Measurements from ENCODE around the gene PGAP3. TPM values are rescaled to one million over a fixed set of nuclear protein-coding genes. Genes with fewer than 3 reads are reported as not detected.

Gene PGAP3
- total RNA-seq, 1 donor from 2014 or later: 8.2 TPM

DNA sequence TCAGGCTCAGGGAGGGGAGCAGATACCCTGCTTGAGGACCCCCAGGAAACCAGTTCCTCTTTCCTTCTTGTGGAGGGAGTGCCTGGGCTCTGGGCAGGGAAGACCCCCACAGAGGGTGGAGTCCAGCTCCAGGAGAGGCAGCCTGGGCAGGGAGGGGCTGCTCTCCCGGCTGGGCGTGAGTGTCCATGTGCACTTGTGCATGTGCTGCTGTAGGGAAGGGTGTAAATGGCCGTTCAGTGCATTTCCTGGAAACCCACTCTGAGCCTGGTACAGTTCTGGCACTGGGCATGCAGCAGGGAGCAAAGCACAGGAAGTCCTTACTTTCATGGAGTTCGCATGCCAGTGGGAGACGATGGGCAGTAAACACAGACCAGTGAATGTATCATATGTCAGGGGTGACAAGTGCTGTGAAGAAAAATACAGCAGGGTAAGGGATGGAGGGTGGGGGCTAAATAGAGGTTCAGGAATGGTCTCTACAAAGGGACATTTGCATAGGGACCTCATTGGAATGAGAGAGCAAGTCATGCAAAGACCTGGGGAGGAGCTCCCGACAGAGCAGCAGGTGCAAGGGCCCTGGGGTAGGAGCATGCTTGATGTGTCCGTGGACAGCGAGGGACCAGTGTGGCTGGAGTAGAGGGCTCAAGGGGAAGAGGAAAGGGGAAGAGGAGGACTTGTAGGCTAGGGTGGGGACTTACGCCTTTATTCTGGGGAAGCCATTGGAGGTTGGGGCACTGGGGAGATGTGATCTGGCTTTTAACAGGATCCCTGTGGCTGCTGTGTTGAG is 45.4 kb downstream of the PGAP3 start:
- FAIRE-seq (no peak), DNase-seq (ENCODE audit: low spot score in 2 of 2) (no peak)

DNA sequence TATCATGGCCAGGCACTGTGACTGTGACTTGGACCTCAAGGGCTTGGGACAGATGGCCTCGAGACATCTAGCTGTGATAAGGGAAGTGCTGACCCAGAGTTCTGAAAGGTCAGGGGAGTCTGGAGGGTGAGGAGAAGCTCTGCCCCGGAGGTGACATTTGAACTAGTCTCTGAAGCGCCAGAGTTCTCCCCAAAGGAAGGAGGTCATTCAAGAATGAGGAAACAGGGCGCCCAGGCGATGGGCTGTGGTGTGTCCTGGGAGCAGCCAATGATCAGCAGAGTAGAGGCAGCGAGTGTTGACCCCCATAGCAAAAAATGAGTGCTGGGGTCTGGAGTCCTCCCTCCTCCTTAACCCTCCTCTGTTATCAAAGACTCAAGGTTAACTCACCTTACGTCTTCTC is 46.0 kb downstream of the PGAP3 start:
- no peak for DNase-seq (ENCODE audit: low spot score in 2 of 2)
- no peak for FAIRE-seq

DNA sequence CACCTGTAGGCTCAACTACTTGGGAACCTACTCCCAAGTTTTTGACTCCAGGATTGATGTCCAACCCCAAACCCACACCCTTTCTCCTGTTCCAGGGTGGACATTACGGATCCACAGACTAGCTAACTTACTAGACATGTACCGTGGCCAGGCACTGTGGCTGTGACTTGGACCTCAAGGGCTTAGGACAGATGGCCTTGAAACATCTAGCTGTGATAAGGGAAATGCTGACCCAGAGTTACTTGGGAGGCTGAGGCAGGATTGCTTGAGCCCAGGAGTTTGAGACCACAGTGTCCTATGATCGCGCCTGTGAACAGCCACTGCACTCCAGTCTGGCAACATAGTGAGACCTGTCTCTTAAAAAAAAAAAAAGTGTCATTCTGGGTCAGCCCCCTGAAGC is 46.8 kb downstream of the PGAP3 start:
- FAIRE-seq: no peak

DNA sequence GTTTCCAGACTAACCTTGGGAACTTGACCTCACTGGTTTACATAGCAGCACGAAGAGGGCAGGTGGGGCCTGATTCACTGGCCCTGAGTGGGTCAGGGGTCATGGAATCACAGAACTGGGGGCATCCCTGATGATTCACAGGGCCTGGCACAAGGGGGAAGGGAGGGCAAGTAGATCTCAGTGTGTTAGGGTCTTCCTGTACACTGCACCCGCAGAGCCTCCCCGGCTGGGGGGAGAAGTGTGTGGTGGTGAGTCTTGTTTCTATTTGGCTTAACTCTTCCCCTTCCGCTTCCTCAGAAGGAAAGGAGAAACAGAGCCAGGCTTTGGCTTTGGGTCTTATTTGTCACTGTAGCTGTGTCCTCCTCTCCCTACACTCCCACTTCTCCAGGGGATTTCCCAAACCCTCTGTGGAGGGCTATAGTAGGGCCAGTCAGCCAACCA is 47.2 kb downstream of the PGAP3 start:
- FAIRE-seq (no peak), DNase-seq (ENCODE audit: low spot score in 2 of 2) (no peak)

More for the DNA sequence above, 46.8 kb downstream of the PGAP3 start:
- DNase-seq (ENCODE audit: low spot score in 2 of 2): no peak

DNA sequence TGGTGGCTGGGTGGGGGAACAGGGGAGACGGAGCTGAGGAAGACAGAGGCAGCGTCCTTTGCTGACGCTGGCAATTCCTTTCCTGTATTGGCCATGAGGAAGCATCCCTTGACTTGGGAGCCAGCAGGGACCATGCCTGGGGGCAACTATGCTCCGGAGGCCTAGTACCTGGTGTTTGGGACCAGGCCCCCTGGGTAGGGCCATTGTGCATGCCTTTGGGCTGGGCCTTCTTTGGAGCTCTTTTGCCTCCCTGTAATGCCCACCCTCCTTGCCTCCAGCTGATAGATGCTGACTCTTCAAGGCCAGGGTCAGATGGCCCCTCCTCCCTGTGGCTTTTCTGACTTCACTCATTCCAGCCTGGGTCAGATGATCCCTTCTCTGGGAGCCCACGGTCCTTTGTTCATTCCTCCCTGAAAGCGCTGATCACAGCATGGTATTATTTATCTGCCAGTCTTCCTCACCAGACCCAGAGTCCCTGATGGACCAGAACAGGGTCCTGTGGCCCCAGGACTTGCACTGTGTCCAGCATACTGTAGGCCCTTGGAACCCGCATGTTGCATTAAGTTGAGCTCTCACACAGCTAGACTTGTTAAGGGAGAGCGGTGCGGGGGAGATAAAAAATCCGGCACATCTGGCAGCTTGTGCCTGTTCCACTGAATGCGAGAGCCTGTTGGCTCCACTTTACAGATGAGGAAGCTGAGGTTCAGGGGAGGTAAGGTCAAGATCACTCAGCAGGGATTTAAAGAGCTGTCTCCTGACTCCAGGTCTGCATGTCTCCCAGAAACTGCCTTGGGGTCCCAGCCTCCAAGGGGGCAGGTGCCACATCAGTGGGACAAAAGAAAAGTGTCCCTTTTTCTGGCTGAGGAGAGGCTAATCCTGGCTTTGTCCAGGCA is 48.0 kb downstream of the PGAP3 start:
- DNase-seq (ENCODE audit: low spot score in 2 of 2) (no peak), FAIRE-seq (no peak)

DNA sequence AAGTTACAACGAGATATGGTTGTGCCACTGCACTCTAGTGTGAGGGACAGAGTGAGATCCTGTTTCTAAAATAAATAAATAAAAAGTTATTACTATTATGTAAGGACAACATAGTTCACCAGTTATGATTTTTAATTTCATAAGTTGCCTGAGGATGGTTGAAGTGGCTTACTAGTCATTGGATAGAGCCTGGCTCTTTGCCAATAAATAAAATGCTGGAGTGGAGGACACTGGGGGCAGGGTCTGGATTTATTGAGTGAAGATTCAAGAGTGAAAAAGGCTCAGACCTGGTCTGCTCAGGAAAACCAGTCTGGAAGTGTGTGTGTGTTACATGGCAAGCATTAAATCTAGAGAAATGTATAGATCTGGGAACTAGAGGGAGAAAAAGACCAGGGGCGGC is 48.8 kb downstream of the PGAP3 start:
- DNase-seq (ENCODE audit: low spot score in 2 of 2) (no peak), FAIRE-seq (no peak)

DNA sequence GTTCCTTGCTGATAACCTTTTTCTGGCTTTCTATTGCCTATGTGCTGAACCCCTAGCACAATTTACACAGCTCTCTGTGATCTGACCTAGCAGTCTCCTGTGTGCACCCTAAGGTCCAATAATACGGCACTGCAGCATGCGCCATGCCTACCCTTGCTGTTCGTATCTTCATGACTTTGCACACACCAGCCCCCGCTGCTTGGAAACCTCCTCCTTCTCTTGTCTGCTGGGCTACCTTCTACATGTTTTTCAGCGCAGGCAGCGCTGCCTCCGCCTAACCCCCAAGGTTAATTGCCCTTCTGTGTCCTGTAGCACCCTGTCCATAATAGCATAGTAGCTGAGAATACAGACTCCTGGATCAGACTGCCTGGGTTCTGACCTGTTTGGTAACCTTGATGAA is 49.5 kb downstream of the PGAP3 start:
- DNase-seq (ENCODE audit: low spot score in 2 of 2): no peak
- no peak for FAIRE-seq

DNA sequence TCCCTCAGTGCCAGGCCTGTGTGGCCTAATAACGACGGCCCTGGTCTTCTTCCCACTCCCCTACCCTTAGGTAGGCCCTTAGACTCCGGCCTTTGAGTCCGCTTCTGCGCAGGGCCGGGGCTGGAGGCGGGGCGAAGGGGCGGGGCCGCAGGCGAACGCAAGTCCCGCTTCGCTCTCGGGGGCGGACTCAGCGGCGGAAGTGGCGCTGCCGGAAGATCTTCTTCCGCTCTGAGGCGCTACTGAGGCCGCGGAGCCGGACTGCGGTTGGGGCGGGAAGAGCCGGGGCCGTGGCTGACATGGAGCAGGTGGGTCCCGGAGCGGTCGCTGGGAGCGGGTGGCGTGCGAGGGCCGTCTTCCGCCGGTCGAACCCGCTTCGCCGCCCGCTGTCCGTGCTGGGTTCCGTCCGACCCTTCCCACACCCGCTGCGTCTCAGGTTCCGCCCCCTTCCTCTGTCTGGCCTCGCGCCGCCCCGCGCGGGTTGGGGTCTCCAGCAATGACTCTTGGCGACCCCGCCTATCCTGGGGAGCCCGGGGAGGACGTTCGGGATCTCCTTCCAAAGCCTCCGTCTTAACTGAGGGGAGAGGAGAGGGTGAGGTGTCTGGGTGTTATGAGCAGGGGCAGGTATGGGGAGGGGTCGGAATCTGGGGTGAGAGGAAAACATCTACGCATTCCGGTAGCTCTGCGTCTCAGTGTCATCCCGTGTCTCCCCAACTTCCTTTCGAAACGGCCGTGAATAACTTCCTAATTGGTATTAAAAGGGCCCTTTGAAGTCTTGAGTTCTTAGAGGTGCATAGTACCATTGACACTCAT is 50.7 kb downstream of the PGAP3 start, which contains the start of gene STARD3:
TSS of gene STARD3 (plus strand) at position 218 of the 810 bp plus-strand sequence. CDS start 16,388 bp downstream, outside the sequence.
- peak; percentile 91 to 96 for DNase-seq (ENCODE audit: low spot score in 2 of 2)
- FAIRE-seq: no peak

DNA sequence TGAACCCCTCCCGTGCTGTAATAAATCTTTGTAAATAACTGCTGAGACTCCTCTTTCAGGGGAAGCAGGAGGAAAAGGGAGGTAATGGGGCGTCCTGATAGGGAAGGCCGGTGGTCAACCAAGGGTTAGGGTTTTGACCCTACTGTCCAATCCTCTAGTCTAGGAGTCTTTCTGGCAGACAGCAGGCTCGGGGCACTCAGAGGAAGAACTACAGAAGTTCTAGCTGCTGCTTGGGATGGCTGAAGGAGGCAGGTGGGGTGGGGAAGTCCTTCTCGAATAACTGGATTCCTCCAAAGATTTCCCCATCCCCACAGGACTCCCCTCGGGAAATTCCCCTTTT is 51.3 kb downstream of the PGAP3 start:
- FAIRE-seq: no peak

DNA sequence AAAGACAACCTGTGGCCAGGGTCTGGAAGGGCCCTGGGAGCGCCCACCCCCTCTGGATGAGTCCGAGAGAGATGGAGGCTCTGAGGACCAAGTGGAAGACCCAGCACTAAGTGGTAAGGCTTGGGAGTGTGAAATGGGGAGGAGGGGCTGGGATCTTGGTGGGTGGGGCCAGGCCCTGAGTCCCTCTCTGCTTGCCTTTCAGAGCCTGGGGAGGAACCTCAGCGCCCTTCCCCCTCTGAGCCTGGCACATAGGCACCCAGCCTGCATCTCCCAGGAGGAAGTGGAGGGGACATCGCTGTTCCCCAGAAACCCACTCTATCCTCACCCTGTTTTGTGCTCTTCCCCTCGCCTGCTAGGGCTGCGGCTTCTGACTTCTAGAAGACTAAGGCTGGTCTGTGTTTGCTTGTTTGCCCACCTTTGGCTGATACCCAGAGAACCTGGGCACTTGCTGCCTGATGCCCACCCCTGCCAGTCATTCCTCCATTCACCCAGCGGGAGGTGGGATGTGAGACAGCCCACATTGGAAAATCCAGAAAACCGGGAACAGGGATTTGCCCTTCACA is 52.2 kb downstream of the PGAP3 start:
- DNase-seq (ENCODE audit: low spot score in 2 of 2): no peak
- FAIRE-seq: no peak

More for the DNA sequence above, 51.3 kb downstream of the PGAP3 start:
- DNase-seq (ENCODE audit: low spot score in 2 of 2): no peak

DNA sequence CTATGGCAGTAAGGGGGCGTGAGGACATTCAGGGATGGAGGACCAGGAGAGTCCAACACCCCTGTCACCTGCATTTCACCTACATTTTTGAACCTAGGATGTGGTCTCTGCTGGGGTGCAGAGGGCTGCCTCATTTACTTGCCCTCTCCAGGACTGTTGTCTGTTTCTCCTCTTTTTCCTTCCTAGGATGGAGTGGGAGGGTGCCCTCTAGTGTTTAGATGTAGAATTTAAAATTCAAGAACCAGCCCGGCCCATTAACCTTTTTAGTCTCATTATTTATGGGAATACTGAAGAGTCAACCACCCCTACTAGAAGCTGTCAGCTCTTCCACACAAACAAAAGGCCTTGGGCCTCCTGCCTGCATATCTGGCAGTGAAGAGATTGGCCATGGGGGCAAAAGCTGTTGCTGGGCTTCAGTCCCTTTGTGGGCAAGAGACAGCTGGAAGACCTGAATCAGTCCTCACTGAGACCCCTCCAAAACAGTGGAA is 53.4 kb downstream of the PGAP3 start:
- DNase-seq (ENCODE audit: low spot score in 2 of 2) (peak in 1 of 2 donors; percentile 59), FAIRE-seq (no peak)

DNA sequence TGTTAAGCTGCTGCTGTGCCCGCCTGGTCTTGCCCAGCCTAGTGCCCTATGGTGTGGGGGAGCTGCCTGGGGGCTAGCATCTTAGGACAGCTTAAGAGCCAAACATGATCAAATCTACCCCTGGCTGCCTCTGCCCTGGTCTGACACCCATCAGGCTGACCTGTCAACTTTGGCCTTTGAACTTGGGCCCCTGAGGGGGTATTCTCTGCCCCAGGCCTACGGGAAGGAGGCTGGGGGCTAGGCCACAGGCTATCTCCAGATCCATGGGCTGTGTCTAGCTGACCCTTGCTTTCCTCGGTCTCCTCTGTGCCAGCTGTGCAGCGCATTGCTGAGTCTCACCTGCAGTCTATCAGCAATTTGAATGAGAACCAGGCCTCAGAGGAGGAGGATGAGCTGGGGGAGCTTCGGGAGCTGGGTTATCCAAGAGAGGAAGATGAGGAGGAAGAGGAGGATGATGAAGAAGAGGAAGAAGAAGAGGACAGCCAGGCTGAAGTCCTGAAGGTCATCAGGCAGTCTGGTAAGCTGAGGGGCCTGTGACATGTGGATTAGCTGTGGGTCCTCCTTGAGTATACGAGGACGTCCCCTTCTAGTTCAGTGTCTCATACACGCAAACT is 54.2 kb downstream of the PGAP3 start:
- DNase-seq (ENCODE audit: low spot score in 2 of 2) (no peak), FAIRE-seq (no peak)

DNA sequence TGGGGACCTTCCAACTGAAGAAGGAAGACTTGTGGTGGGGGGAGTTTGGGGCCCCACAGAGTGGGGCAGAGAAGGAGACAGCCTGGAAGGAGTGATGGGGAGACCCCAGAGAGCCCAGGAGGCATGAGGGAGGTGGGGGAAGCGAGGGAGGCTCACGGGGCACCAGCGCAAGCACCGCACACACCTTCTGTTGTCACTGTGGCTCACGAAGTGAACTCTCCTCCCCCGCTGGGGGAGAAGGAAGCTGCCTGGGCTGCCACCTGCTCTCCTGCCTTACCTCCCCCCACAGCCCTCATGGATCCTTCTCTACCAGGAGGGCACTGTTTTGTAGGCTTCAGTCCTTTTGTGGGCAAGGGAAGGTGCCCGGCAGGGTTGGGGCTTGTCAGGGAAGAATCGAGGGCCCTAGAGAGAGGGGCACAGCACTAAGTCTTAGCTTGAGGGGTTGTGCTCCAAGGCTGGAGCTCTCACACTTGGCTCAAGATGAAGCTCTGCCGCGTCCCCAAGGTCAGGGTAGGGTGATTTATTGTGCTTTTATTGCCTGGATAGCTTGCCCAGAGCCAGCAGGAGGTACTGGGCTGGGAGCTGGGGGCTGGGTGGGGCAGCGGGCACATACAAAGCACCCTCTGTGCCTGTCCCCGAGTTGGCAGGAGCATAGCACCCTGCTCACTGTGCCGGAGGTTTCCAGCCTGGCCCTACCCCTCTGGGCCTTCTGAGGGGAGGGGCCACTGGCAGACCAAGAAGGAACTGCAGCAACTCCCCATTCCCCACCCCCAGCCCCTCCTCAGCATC is 55.5 kb downstream of the PGAP3 start:
- FAIRE-seq (no peak), DNase-seq (ENCODE audit: low spot score in 2 of 2) (peak; percentile 70 to 72)

DNA sequence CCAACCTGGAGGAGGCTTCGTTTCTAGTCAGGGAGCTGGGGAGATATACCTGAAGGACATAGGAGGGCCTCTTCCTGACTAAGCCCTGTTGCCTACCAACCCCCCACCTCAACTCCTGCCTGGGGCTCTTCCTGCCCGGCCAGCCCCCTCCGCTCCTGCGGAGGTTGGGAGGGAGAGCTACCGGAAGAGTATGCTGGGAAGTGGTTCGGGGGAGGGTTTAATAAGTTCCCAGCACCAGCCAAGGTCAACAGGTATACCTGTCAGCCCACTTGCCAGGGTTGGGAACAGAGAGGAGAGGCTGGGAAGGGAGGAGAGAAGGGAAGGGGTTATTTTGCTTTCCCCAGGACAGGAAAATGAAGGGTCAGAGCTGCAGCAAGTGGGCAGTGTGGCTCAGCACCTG is 56.5 kb downstream of the PGAP3 start:
- no peak for FAIRE-seq
- DNase-seq (ENCODE audit: low spot score in 2 of 2): no peak

DNA sequence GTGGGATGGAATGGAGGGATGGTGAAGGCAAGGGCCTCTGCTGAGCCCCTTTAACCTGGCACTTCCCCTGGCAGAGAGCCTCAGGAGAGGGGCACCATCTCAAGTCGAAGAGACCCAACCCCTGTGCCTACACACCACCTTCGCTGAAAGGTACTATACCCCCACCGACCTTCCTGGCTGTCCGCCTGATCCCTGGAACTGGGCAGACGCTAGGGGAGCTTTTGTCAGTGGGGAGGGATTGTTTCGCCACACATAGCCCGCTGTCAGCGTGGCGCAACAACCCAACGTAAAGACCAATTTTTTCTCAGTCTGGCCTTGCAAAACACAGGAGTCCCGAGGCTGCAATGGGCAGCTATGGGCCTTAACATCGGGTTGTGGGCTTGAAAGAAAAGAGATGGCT is 58.0 kb downstream of the PGAP3 start:
- DNase-seq (ENCODE audit: low spot score in 2 of 2): no peak
- FAIRE-seq: no peak

DNA sequence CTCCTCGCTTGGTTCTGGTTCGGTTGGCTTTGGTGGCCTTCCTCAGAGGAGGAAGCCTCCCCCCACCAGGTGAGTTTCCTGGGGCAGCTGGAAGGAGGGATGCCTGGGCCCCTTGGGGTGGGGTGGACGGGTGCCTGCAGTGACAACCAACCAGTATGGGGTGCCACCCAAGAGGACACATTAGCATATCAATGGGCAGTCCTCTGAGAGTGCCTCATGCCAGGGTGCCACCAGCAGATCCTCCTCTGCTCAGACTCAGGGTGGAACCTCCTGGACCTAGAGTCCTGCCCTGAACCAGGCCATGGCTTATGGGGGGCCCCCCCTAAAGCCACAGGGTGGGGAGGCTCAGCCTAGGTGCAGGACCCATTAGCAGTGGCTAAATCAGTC is 58.4 kb downstream of the PGAP3 start:
- DNase-seq (ENCODE audit: low spot score in 2 of 2) (no peak), FAIRE-seq (no peak)

DNA sequence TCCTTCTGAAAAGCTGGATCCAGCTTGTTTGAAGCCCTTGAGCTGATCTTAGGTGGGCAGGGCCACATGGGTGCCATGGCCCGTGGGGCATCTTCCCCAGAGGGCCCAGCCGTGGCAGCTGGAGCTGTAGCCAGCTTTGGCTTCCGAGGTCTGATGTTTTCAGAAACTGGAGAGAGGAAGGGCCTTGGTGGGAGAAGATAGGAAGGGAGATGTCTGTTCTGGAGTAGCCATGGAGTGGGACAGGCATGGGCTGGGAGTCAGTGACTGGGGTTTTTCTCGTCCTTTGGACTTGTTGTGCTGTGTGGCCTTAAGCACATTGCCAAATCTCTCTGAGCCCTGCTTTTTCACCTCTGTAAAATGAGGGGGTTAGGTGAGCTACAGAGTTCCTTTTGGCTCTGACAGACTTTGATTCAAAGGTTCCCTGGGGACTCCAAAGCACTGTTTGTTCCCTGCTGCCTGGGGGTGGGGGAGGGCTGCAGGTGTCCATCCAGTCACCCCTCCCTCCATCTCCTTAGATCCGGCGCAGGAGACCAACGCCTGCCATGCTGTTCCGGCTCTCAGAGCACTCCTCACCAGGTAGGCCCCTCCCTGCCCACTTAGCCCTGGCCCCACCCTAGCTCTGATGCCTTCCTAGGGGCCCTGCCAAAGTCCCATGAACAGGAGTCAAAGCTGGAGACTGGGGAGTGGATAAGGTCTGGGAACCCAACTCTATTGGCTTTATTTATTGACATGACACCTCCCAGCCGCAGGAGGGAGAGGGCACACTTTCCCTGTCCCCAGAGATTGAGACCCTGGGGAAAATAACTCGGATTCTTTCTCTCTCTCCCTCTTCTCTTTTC is 59.0 kb downstream of the PGAP3 start:
- DNase-seq (ENCODE audit: low spot score in 2 of 2): no peak
- no peak for FAIRE-seq

Data from frontal cortex (tissue), 4 donors.